Naive thymus-derived CD8-positive, alpha-beta T cell (primary cell): ENCODE data around the gene NR5A2. TPM values are rescaled to one million over a fixed set of nuclear protein-coding genes. Genes with fewer than 3 reads are reported as not detected.

Experiments used
- ATAC-seq, 2 donors: fragments of 150-1000 bp; cut with Tn5 transposase in 1 of 2; sonication (Bioruptor Pico), chemical (Tn5 transposase) in 1 of 2; 1 replicate in 1 of 2; 2 replicates in 1 of 2; pipeline ENCODE4 v1.10.0; 2021; ENCODE audit warnings: mild to moderate bottlenecking in 2 of 2, moderate library complexity in 2 of 2
- POLR2A ChIA-PET: fragments of 350-600 bp; sonication (Branson Sonifier 250); formaldehyde crosslinking; loops from one replicate; lab custom pipeline; 2021; ENCODE audit warnings: antibody characterized with exemption; lab: Charles Lee
- DNase-seq, 10 donors: peaks; one replicate each; pipeline versions ENCODE4 v3.0.0 to v3.0.0-alpha.2; 2020 to 2022
- H3K27ac Mint-ChIP-seq, 10 donors: one replicate each; pipeline ENCODE4 v1.8.0; 2020 to 2022; ENCODE audit warnings: mild to moderate bottlenecking in 10 of 10, mixed read lengths in 10 of 10, moderate library complexity in 4 of 10, inconsistent platforms in 1 of 10
- H3K27me3 Mint-ChIP-seq, 5 donors: one replicate each; pipeline ENCODE4 v1.8.0; 2021 to 2022; ENCODE audit warnings: mixed read lengths in 5 of 5
- H3K36me3 Mint-ChIP-seq, 3 donors: one replicate each; pipeline ENCODE4 v1.8.0; 2020 to 2022; ENCODE audit warnings: mixed read lengths in 3 of 3, mild to moderate bottlenecking in 2 of 3, inconsistent platforms in 1 of 3
- H3K4me1 Mint-ChIP-seq, 4 donors: one replicate each; pipeline ENCODE4 v1.8.0; 2021 to 2022; ENCODE audit warnings: mixed read lengths in 4 of 4
- H3K4me3 Mint-ChIP-seq, 10 donors: one replicate each; pipeline ENCODE4 v1.8.0; 2020 to 2022; ENCODE audit warnings: mild to moderate bottlenecking in 10 of 10, mixed read lengths in 10 of 10, moderate library complexity in 6 of 10, inconsistent platforms in 1 of 10
- H3K9me3 Mint-ChIP-seq, 9 donors: one replicate each; pipeline ENCODE4 v1.8.0; 2020 to 2022; ENCODE audit warnings: mixed read lengths in 9 of 9, mild to moderate bottlenecking in 3 of 9, inconsistent platforms in 1 of 9, moderate library complexity in 1 of 9
- polyA plus RNA-seq, 3 donors: library from polyadenylated mRNA; unstranded; fragments of 300-500 nt; fragmentation: Illumina TruSeq; gene quantifications; one replicate each; pipeline ENCODE4 v1.2.3, GENCODE V29; 2021
- total RNA-seq, 8 experiments: library from RNA in 2 of 8; stranded (reverse) in 2 of 8; gene quantifications; one replicate each; pipeline ENCODE4 v1.2.3 and lab custom pipeline; 2021 to 2026

Gene NR5A2
- total and polyA plus RNA-seq, 5 experiments from 2014 or later: not detected

GRCh38 chr1:200048244-200048643 lies 20.7 kb downstream of the NR5A2 start:
- no peak overlapping the region for H3K4me3 Mint-ChIP-seq
- no peak for DNase-seq
- H3K27me3 Mint-ChIP-seq: peaks cover 20 to 56% (median 28%) of the 10 kb centered on the region in 5 donors
- peaks cover 0 to 5% (median 1%) of the 10 kb centered on the region in 4 donors for H3K4me1 Mint-ChIP-seq
- no peak overlapping the region for H3K27ac Mint-ChIP-seq
- no peaks in the 10 kb centered on the region for H3K36me3 Mint-ChIP-seq
- no peaks in the 10 kb centered on the region for H3K9me3 Mint-ChIP-seq
- no peak for ATAC-seq
- POLR2A ChIA-PET: no interaction called here

GRCh38 chr1:200049810-200050209 lies 22.3 kb downstream of the NR5A2 start:
- Mint-ChIP-seq H3K4me1 (no peaks in the 10 kb centered on the region), H3K36me3 (no peaks in the 10 kb centered on the region), H3K27me3 (peaks cover 12 to 48% (median 29%) of the 10 kb centered on the region in 5 donors), H3K27ac (no peak overlapping the region), H3K4me3 (no peak overlapping the region), H3K9me3 (no peaks in the 10 kb centered on the region)
- POLR2A ChIA-PET: no interaction called here
- no peak for DNase-seq
- no peak for ATAC-seq

GRCh38 chr1:200051620-200052019 lies 24.1 kb downstream of the NR5A2 start:
- Mint-ChIP-seq H3K4me3 (no peak overlapping the region), H3K27ac (no peak overlapping the region), H3K36me3 (no peaks in the 10 kb centered on the region), H3K4me1 (no peaks in the 10 kb centered on the region), H3K9me3 (no peaks in the 10 kb centered on the region), H3K27me3 (peaks cover 7 to 38% (median 20%) of the 10 kb centered on the region in 5 donors)
- POLR2A ChIA-PET: no interaction called here
- ATAC-seq (no peak), DNase-seq (no peak)

- no peaks in the 10 kb centered on the region for H3K4me1 Mint-ChIP-seq
- peaks cover 9 to 33% (median 21%) of the 10 kb centered on the region in 5 donors for H3K27me3 Mint-ChIP-seq
- no peak overlapping the region for H3K4me3 Mint-ChIP-seq
- no peak overlapping the region for H3K27ac Mint-ChIP-seq
- no peaks in the 10 kb centered on the region for H3K36me3 Mint-ChIP-seq
- DNase-seq: no peak
- H3K9me3 Mint-ChIP-seq: no peaks in the 10 kb centered on the region
- POLR2A ChIA-PET: no interaction called here
- ATAC-seq: no peak
Measured at GRCh38 chr1:200053091-200053490, 25.6 kb downstream of the NR5A2 start.

GRCh38 chr1:200053646-200054045 lies 26.1 kb downstream of the NR5A2 start:
- H3K4me1 Mint-ChIP-seq: no peaks in the 10 kb centered on the region
- no peaks in the 10 kb centered on the region for H3K36me3 Mint-ChIP-seq
- peaks cover 11 to 31% (median 17%) of the 10 kb centered on the region in 5 donors for H3K27me3 Mint-ChIP-seq
- H3K9me3 Mint-ChIP-seq: no peaks in the 10 kb centered on the region
- ATAC-seq (no peak), DNase-seq (no peak)
- POLR2A ChIA-PET: no interaction called here
- H3K27ac Mint-ChIP-seq: no peak overlapping the region
- no peak overlapping the region for H3K4me3 Mint-ChIP-seq

- no peak overlapping the region for H3K4me3 Mint-ChIP-seq
- DNase-seq: no peak
- POLR2A ChIA-PET: no interaction called here
- H3K27me3 Mint-ChIP-seq: peaks cover 12 to 31% (median 23%) of the 10 kb centered on the region in 5 donors
- no peaks in the 10 kb centered on the region for H3K4me1 Mint-ChIP-seq
- ATAC-seq: no peak
- no peaks in the 10 kb centered on the region for H3K9me3 Mint-ChIP-seq
- no peaks in the 10 kb centered on the region for H3K36me3 Mint-ChIP-seq
- no peak overlapping the region for H3K27ac Mint-ChIP-seq
Measured at GRCh38 chr1:200058341-200058740, 30.8 kb downstream of the NR5A2 start.

- no peak for DNase-seq
- ATAC-seq: no peak
- Mint-ChIP-seq H3K36me3 (no peaks in the 10 kb centered on the region), H3K27me3 (peaks cover 16 to 41% (median 18%) of the 10 kb centered on the region in 5 donors), H3K4me3 (no peak overlapping the region), H3K9me3 (no peaks in the 10 kb centered on the region), H3K4me1 (no peaks in the 10 kb centered on the region), H3K27ac (no peak overlapping the region)
- POLR2A ChIA-PET: no interaction called here
Measured at GRCh38 chr1:200062143-200062542, 34.6 kb downstream of the NR5A2 start.

GRCh38 chr1:200072636-200073285 lies 45.3 kb downstream of the NR5A2 start:
- Mint-ChIP-seq H3K9me3 (no peaks in the 10 kb centered on the region), H3K4me1 (peaks cover 0 to 7% (median 0%) of the 10 kb centered on the region in 4 donors), H3K4me3 (no peak overlapping the region), H3K27ac (no peak overlapping the region), H3K36me3 (no peaks in the 10 kb centered on the region), H3K27me3 (peaks cover 8 to 33% (median 18%) of the 10 kb centered on the region in 5 donors)
- DNase-seq: no peak
- ATAC-seq: no peak
- POLR2A ChIA-PET: no interaction called here

GRCh38 chr1:200073286-200073637 lies 45.8 kb downstream of the NR5A2 start:
- Mint-ChIP-seq H3K4me1 (peaks cover 0 to 7% (median 0%) of the 10 kb centered on the region in 4 donors), H3K9me3 (no peaks in the 10 kb centered on the region), H3K36me3 (no peaks in the 10 kb centered on the region), H3K4me3 (no peak overlapping the region), H3K27me3 (peaks cover 8 to 28% (median 18%) of the 10 kb centered on the region in 5 donors), H3K27ac (no peak overlapping the region)
- DNase-seq (no peak), ATAC-seq (no peak)
- POLR2A ChIA-PET: no interaction called here

- Mint-ChIP-seq H3K4me3 (no peak overlapping the region), H3K27me3 (peaks cover 5 to 17% (median 12%) of the 10 kb centered on the region in 5 donors), H3K4me1 (peaks cover 0 to 7% (median 0%) of the 10 kb centered on the region in 4 donors), H3K27ac (no peak overlapping the region), H3K9me3 (no peaks in the 10 kb centered on the region), H3K36me3 (no peaks in the 10 kb centered on the region)
- no peak for ATAC-seq
- no peak for DNase-seq
- POLR2A ChIA-PET: no interaction called here
Measured at GRCh38 chr1:200075522-200075921, 48.0 kb downstream of the NR5A2 start.

GRCh38 chr1:200075938-200076546 lies 48.5 kb downstream of the NR5A2 start:
- no peak for DNase-seq
- H3K4me3 Mint-ChIP-seq: no peak overlapping the region
- POLR2A ChIA-PET: no interaction called here
- H3K9me3 Mint-ChIP-seq: no peaks in the 10 kb centered on the region
- H3K36me3 Mint-ChIP-seq: no peaks in the 10 kb centered on the region
- no peak overlapping the region for H3K27ac Mint-ChIP-seq
- peaks cover under 1 to 19% (median 12%) of the 10 kb centered on the region in 5 donors for H3K27me3 Mint-ChIP-seq
- no peak for ATAC-seq
- H3K4me1 Mint-ChIP-seq: peaks cover 0 to 7% (median 0%) of the 10 kb centered on the region in 4 donors

GRCh38 chr1:200079232-200079940 lies 51.9 kb downstream of the NR5A2 start:
- POLR2A ChIA-PET: no interaction called here

More at GRCh38 chr1:200079232-200079940, 51.9 kb downstream of the NR5A2 start:
- Mint-ChIP-seq H3K27me3 (peaks cover 0 to 13% (median 5%) of the 10 kb centered on the region in 5 donors), H3K27ac (no peak overlapping the region), H3K4me3 (no peak overlapping the region), H3K9me3 (no peaks in the 10 kb centered on the region), H3K36me3 (no peaks in the 10 kb centered on the region), H3K4me1 (peaks cover 0 to 2% (median 0%) of the 10 kb centered on the region in 4 donors)
- DNase-seq (no peak), ATAC-seq (no peak)
